ENCODE results near the gene BTBD16. TPM values are rescaled to one million over a fixed set of nuclear protein-coding genes. Genes with fewer than 3 reads are reported as not detected.

The BTBD16 gene
- total RNA-seq, 2 experiments from 2014 or later: not detected

- Mint-ChIP-seq H3K4me3 (no peak overlapping the region), H3K27me3 (no peaks in the 10 kb centered on the region), H3K36me3 (ENCODE audit: low read depth) (no peaks in the 10 kb centered on the region), H3K9me3 (no peaks in the 10 kb centered on the region), H3K4me1 (no peaks in the 10 kb centered on the region), H3K27ac (no peak overlapping the region)
- POLR2A ChIA-PET: no interaction called here
- CTCF ChIA-PET: interaction anchor here (1.0 to 1.1 kb wide), 3 partner anchors 13 to 93 kb away, joined by 3 read pairs; partner anchors contain the start of gene PLEKHA1
- DNase-seq: no peak
Measured at GRCh38 chr10:122343135-122343800, 72.2 kb downstream of the BTBD16 start.

- H3K36me3 Mint-ChIP-seq (ENCODE audit: low read depth): no peaks in the 10 kb centered on the region
- ChIA-PET POLR2A (no interaction called here), CTCF (interaction anchor here (1.5 kb wide), 1 partner anchor 10 kb away, joined by 3 read pairs; no protein-coding TSS in a partner anchor)
- H3K4me1 Mint-ChIP-seq: no peaks in the 10 kb centered on the region
- no peak overlapping the region for H3K27ac Mint-ChIP-seq
- no peak overlapping the region for H3K4me3 Mint-ChIP-seq
- no peak for DNase-seq
- no peaks in the 10 kb centered on the region for H3K9me3 Mint-ChIP-seq
- no peaks in the 10 kb centered on the region for H3K27me3 Mint-ChIP-seq
Measured at GRCh38 chr10:122343936-122344335, 72.8 kb downstream of the BTBD16 start.

- H3K4me3 Mint-ChIP-seq: no peak overlapping the region
- ChIA-PET POLR2A (no interaction called here), CTCF (interaction anchor here (1.5 kb wide), 1 partner anchor 9 kb away, joined by 3 read pairs; no protein-coding TSS in a partner anchor)
- no peak overlapping the region for H3K27ac Mint-ChIP-seq
- H3K9me3 Mint-ChIP-seq: no peaks in the 10 kb centered on the region
- no peaks in the 10 kb centered on the region for H3K4me1 Mint-ChIP-seq
- no peak for DNase-seq
- H3K36me3 Mint-ChIP-seq (ENCODE audit: low read depth): no peaks in the 10 kb centered on the region
- H3K27me3 Mint-ChIP-seq: no peaks in the 10 kb centered on the region
Measured at GRCh38 chr10:122344741-122345258, 73.7 kb downstream of the BTBD16 start.

GRCh38 chr10:122346326-122346950 is 75.3 kb downstream of the BTBD16 start:
- H3K9me3 Mint-ChIP-seq: no peaks in the 10 kb centered on the region
- H3K27me3 Mint-ChIP-seq: no peaks in the 10 kb centered on the region
- DNase-seq: no peak
- no peak overlapping the region for H3K27ac Mint-ChIP-seq
- H3K4me1 Mint-ChIP-seq: no peaks in the 10 kb centered on the region
- CTCF ChIA-PET: no interaction called here
- H3K36me3 Mint-ChIP-seq (ENCODE audit: low read depth): no peaks in the 10 kb centered on the region
- POLR2A ChIA-PET: no interaction called here
- no peak overlapping the region for H3K4me3 Mint-ChIP-seq

- Mint-ChIP-seq H3K9me3 (no peaks in the 10 kb centered on the region), H3K4me1 (no peaks in the 10 kb centered on the region), H3K36me3 (ENCODE audit: low read depth) (no peaks in the 10 kb centered on the region), H3K4me3 (no peak overlapping the region), H3K27ac (no peak overlapping the region), H3K27me3 (no peaks in the 10 kb centered on the region)
- no peak for DNase-seq
- CTCF ChIA-PET: no interaction called here
- POLR2A ChIA-PET: no interaction called here
Measured at GRCh38 chr10:122347170-122347841, 76.2 kb downstream of the BTBD16 start.

- Mint-ChIP-seq H3K27me3 (no peaks in the 10 kb centered on the region), H3K36me3 (ENCODE audit: low read depth) (no peaks in the 10 kb centered on the region), H3K27ac (no peak overlapping the region), H3K4me1 (no peaks in the 10 kb centered on the region), H3K4me3 (no peak overlapping the region), H3K9me3 (no peaks in the 10 kb centered on the region)
- ChIA-PET POLR2A (no interaction called here), CTCF (interaction anchor here (1.0 kb wide), 1 partner anchor 115 kb away, joined by 3 read pairs; no protein-coding TSS in a partner anchor)
- no peak for DNase-seq
Measured at GRCh38 chr10:122348512-122348911, 77.4 kb downstream of the BTBD16 start.

- no peak for DNase-seq
- Mint-ChIP-seq H3K27me3 (no peaks in the 10 kb centered on the region), H3K4me1 (no peaks in the 10 kb centered on the region), H3K9me3 (no peaks in the 10 kb centered on the region), H3K27ac (no peak overlapping the region), H3K4me3 (no peak overlapping the region), H3K36me3 (ENCODE audit: low read depth) (no peaks in the 10 kb centered on the region)
- CTCF ChIA-PET: no interaction called here
- POLR2A ChIA-PET: no interaction called here
Measured at GRCh38 chr10:122348935-122349361, 77.9 kb downstream of the BTBD16 start.

- H3K36me3 Mint-ChIP-seq (ENCODE audit: low read depth): no peaks in the 10 kb centered on the region
- H3K9me3 Mint-ChIP-seq: no peaks in the 10 kb centered on the region
- H3K4me1 Mint-ChIP-seq: no peaks in the 10 kb centered on the region
- CTCF ChIA-PET: interaction anchor here (0.8 kb wide), 1 partner anchor 17 kb away, joined by 3 read pairs; no protein-coding TSS in a partner anchor
- no peak for DNase-seq
- H3K27me3 Mint-ChIP-seq: no peaks in the 10 kb centered on the region
- POLR2A ChIA-PET: no interaction called here
- no peak overlapping the region for H3K27ac Mint-ChIP-seq
- no peak overlapping the region for H3K4me3 Mint-ChIP-seq
Measured at GRCh38 chr10:122349758-122350369, 78.8 kb downstream of the BTBD16 start.

- no peak overlapping the region for H3K4me3 Mint-ChIP-seq
- no peaks in the 10 kb centered on the region for H3K36me3 Mint-ChIP-seq (ENCODE audit: low read depth)
- H3K27me3 Mint-ChIP-seq: no peaks in the 10 kb centered on the region
- H3K9me3 Mint-ChIP-seq: no peaks in the 10 kb centered on the region
- ChIA-PET CTCF (no interaction called here), POLR2A (no interaction called here)
- no peaks in the 10 kb centered on the region for H3K4me1 Mint-ChIP-seq
- no peak overlapping the region for H3K27ac Mint-ChIP-seq
- no peak for DNase-seq
Measured at GRCh38 chr10:122350893-122351292, 79.8 kb downstream of the BTBD16 start.

- Mint-ChIP-seq H3K4me1 (no peaks in the 10 kb centered on the region), H3K36me3 (ENCODE audit: low read depth) (no peaks in the 10 kb centered on the region), H3K9me3 (no peaks in the 10 kb centered on the region), H3K4me3 (no peak overlapping the region), H3K27ac (no peak overlapping the region), H3K27me3 (no peaks in the 10 kb centered on the region)
- DNase-seq: no peak
- POLR2A ChIA-PET: no interaction called here
- CTCF ChIA-PET: interaction anchor here (0.9 kb wide), 1 partner anchor 9 kb away, joined by 3 read pairs; no protein-coding TSS in a partner anchor
Measured at GRCh38 chr10:122352817-122353525, 81.9 kb downstream of the BTBD16 start.

- ChIA-PET CTCF (interaction anchor here (0.6 kb wide), 1 partner anchor 1197 kb away, joined by 3 read pairs; no protein-coding TSS in a partner anchor), POLR2A (no interaction called here)
- no peaks in the 10 kb centered on the region for H3K9me3 Mint-ChIP-seq
- no peak overlapping the region for H3K27ac Mint-ChIP-seq
- no peaks in the 10 kb centered on the region for H3K4me1 Mint-ChIP-seq
- no peaks in the 10 kb centered on the region for H3K36me3 Mint-ChIP-seq (ENCODE audit: low read depth)
- no peak for DNase-seq
- H3K4me3 Mint-ChIP-seq: no peak overlapping the region
- no peaks in the 10 kb centered on the region for H3K27me3 Mint-ChIP-seq
Measured at GRCh38 chr10:122354383-122354782, 83.3 kb downstream of the BTBD16 start.

- Mint-ChIP-seq H3K27me3 (no peaks in the 10 kb centered on the region), H3K27ac (no peak overlapping the region), H3K4me1 (no peaks in the 10 kb centered on the region), H3K36me3 (ENCODE audit: low read depth) (no peaks in the 10 kb centered on the region), H3K9me3 (no peaks in the 10 kb centered on the region), H3K4me3 (no peak overlapping the region)
- ChIA-PET CTCF (no interaction called here), POLR2A (no interaction called here)
- no peak for DNase-seq
Measured at GRCh38 chr10:122357685-122358084, 86.6 kb downstream of the BTBD16 start.
